Glutamatergic neuron (in vitro differentiated cells): ENCODE results near the gene NFKBIL1. TPM values are rescaled to one million over a fixed set of nuclear protein-coding genes. Genes with fewer than 3 reads are reported as not detected.

ENCODE experiments used
- DNase-seq: peaks from one replicate; pipeline ENCODE4 v3.0.0; 2022
- H3K27ac Mint-ChIP-seq: one replicate; pipeline ENCODE4 v1.8.0; 2020; ENCODE audit warnings: mild to moderate bottlenecking, mixed read lengths, inconsistent platforms; ENCODE audit not compliant: unreplicated experiment
- H3K27me3 Mint-ChIP-seq: one replicate; pipeline ENCODE4 v1.8.0; 2020; ENCODE audit warnings: mild to moderate bottlenecking, moderate library complexity, mixed read lengths, inconsistent platforms; ENCODE audit not compliant: unreplicated experiment
- H3K36me3 Mint-ChIP-seq: one replicate; pipeline ENCODE4 v1.8.0; 2020; ENCODE audit warnings: mild to moderate bottlenecking, mixed read lengths, inconsistent platforms; ENCODE audit not compliant: unreplicated experiment
- H3K4me1 Mint-ChIP-seq: one replicate; pipeline ENCODE4 v1.8.0; 2020; ENCODE audit warnings: mild to moderate bottlenecking, low read depth, mixed read lengths, inconsistent platforms; ENCODE audit not compliant: unreplicated experiment
- H3K4me3 Mint-ChIP-seq: one replicate; pipeline ENCODE4 v1.8.0; 2020; ENCODE audit warnings: mild to moderate bottlenecking, mixed read lengths, inconsistent platforms; ENCODE audit not compliant: unreplicated experiment
- H3K9me3 Mint-ChIP-seq: one replicate; pipeline ENCODE4 v1.8.0; 2020; ENCODE audit warnings: mild to moderate bottlenecking, moderate library complexity, mixed read lengths, inconsistent platforms; ENCODE audit not compliant: unreplicated experiment
- CTCF ChIP-seq: fragments of 200-600 bp; sonication (generic); IDR thresholded peaks from one replicate; pipeline ENCODE4 v1.5.0; 2021; ENCODE audit not compliant: partially characterized antibody, unreplicated experiment
- total RNA-seq: library from RNA; stranded (reverse); fragmentation: NEBNext Ultra II Directional; extraction: Animal tissue kit (Norgen Biotek cat#: 25700); gene quantifications from one replicate; pipeline ENCODE4 v1.2.1, GENCODE V29; 2021; ENCODE audit not compliant: unreplicated experiment

NFKBIL1 gene
- total RNA-seq, 1 donor from 2014 or later: 29.8 TPM

DNA sequence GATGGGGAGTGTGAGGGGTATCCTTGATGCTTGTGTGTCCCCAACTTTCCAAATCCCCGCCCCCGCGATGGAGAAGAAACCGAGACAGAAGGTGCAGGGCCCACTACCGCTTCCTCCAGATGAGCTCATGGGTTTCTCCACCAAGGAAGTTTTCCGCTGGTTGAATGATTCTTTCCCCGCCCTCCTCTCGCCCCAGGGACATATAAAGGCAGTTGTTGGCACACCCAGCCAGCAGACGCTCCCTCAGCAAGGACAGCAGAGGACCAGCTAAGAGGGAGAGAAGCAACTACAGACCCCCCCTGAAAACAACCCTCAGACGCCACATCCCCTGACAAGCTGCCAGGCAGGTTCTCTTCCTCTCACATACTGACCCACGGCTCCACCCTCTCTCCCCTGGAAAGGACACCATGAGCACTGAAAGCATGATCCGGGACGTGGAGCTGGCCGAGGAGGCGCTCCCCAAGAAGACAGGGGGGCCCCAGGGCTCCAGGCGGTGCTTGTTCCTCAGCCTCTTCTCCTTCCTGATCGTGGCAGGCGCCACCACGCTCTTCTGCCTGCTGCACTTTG lies 28.0 kb downstream of the NFKBIL1 start, which contains the start of gene TNF:
Gene TNF (plus strand): TSS at position 231 of the 567 bp plus-strand sequence. CDS start 177 bp downstream, at position 408.
- no peaks in the 10 kb centered on the region for H3K36me3 Mint-ChIP-seq
- peak within 1 kb of the TSS; percentile 7 for H3K4me3 Mint-ChIP-seq

GRCh38 chr6:31575952-31576685 lies 28.7 kb downstream of the NFKBIL1 start:
- H3K36me3 Mint-ChIP-seq: no peaks in the 10 kb centered on the region
- H3K9me3 Mint-ChIP-seq: peaks cover 10% of the 10 kb centered on the region
- peaks cover 4% of the 10 kb centered on the region for H3K4me1 Mint-ChIP-seq
- no peak for TF ChIP-seq CTCF
- peaks cover 12% of the 10 kb centered on the region for H3K27me3 Mint-ChIP-seq
- no peak for DNase-seq
- no peak overlapping the region for H3K27ac Mint-ChIP-seq
- H3K4me3 Mint-ChIP-seq: peak overlapping the region; percentile 7

More for the DNA sequence above, 28.0 kb downstream of the NFKBIL1 start, which contains the start of gene TNF:
- peaks cover 10% of the 10 kb centered on the region for H3K27me3 Mint-ChIP-seq
- TF ChIP-seq CTCF: no peak
- DNase-seq: no peak
- no peak within 1 kb of the TSS for H3K27ac Mint-ChIP-seq
- peaks cover 10% of the 10 kb centered on the region for H3K9me3 Mint-ChIP-seq
- peaks cover 3% of the 10 kb centered on the region for H3K4me1 Mint-ChIP-seq

DNA sequence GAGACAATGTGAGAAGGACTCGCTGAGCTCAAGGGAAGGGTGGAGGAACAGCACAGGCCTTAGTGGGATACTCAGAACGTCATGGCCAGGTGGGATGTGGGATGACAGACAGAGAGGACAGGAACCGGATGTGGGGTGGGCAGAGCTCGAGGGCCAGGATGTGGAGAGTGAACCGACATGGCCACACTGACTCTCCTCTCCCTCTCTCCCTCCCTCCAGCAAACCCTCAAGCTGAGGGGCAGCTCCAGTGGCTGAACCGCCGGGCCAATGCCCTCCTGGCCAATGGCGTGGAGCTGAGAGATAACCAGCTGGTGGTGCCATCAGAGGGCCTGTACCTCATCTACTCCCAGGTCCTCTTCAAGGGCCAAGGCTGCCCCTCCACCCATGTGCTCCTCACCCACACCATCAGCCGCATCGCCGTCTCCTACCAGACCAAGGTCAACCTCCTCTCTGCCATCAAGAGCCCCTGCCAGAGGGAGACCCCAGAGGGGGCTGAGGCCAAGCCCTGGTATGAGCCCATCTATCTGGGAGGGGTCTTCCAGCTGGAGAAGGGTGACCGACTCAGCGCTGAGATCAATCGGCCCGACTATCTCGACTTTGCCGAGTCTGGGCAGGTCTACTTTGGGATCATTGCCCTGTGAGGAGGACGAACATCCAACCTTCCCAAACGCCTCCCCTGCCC lies 29.6 kb downstream of the NFKBIL1 start:
- H3K27ac Mint-ChIP-seq: no peak overlapping the region
- peaks cover 5% of the 10 kb centered on the region for H3K4me1 Mint-ChIP-seq

GRCh38 chr6:31577579-31577966 lies 30.2 kb downstream of the NFKBIL1 start:
- Mint-ChIP-seq H3K4me3 (no peak overlapping the region), H3K9me3 (peaks cover 10% of the 10 kb centered on the region), H3K27ac (no peak overlapping the region), H3K4me1 (peaks cover 5% of the 10 kb centered on the region), H3K36me3 (no peaks in the 10 kb centered on the region), H3K27me3 (peaks cover 12% of the 10 kb centered on the region)
- no peak for TF ChIP-seq CTCF
- no peak for DNase-seq

More for the DNA sequence above, 29.6 kb downstream of the NFKBIL1 start:
- DNase-seq: no peak
- TF ChIP-seq CTCF: no peak
- Mint-ChIP-seq H3K27me3 (peaks cover 12% of the 10 kb centered on the region), H3K4me3 (no peak overlapping the region), H3K9me3 (peaks cover 10% of the 10 kb centered on the region), H3K36me3 (no peaks in the 10 kb centered on the region)
